ENCODE data around the gene WNT7A.

WNT7A gene

GRCh38 chr3:13825821-13826220, 54.0 kb downstream of the WNT7A start:
- no peak for DNase-seq

DNA sequence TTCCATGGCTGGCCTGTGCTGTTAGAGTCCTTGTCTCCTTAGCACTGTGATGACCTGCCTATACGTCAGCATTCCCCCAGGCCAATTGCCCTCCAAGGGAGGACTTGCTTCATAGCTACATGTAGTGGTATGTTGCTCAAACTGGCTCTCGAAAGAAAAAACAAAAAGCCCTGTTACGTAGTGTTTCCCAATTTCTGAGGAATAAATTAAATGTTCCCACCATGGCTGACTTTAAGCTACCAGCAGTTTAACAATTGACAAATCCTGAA, 54.6 kb downstream of the WNT7A start:
- DNase-seq = no peak

DNA sequence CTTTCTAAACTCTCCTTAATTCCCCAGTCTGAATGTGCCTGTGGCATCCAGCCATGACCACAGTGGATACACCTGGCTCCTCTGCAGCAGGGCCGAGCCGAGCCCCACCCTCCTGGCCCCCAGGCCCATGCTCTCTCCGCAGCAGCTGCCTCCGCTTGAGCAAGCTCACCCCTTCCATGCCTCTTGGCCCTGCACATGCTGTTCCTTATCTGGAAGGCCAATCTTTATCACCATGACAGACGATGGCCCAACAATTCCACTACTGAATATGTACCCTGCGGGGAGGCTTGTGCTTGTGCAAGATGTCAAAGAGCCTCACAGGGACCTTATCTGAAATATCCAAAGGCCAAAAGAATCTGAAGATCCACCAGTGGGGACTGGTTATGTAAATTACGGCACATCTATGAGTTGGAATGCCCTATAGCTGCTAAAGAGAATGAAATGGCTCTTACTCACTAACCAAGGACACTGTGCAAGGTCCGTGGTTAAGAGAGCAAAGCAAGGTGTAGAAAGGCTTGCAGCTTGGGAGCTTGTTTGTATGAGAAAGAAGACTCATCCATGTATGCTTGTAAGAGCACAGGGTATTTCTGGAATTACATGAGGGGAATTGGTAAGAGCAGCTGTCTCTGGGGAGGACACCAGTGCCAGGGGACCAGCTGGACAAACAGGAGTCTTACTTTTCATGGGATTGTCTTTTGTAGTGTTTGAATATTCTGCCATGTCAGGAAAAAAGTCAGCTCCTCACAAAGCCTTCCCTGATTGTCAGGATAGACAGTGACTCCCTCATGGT, 55.2 kb downstream of the WNT7A start:
- no peak for DNase-seq

DNA sequence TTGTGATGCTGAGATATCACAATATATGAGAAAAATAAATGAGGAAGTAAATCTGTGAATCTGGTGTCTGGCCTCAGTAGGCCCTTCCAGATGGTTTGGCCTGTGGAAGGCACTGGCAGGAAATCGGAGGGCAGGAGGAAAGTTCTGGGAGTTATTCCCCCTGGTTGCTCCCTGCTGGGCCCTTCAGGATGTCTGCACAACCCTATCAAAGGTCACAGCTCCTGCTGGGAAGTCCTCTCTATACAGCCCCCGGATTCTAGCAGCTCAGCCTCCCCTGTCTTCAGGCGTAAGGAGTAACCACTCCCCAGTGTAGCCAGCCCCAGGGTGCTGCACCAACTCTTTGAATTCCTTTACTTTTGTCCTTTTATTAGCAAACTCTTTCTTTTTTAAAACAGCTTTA, 56.2 kb downstream of the WNT7A start:
- no peak for DNase-seq

GRCh38 chr3:13822871-13823585, 56.8 kb downstream of the WNT7A start:
- DNase-seq = no peak

DNA sequence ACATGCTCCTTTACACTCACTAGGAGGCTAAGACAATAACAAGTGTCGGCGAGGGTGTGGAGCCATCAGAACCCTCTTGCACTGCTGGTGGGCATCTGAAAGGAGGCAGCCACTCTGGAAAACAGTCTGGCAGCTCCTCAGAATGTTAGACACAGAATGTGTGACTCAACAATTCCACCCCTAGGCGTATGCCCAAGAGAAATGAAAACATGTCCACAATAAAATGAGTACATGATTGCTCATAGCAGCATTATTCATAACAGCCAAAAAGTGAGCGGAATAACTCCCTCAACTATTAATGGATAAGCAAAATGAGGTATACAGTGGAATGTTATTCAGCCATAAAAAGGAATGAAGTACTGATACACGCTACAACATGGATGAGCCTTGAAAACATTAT, 57.8 kb downstream of the WNT7A start:
- no peak for DNase-seq

DNA sequence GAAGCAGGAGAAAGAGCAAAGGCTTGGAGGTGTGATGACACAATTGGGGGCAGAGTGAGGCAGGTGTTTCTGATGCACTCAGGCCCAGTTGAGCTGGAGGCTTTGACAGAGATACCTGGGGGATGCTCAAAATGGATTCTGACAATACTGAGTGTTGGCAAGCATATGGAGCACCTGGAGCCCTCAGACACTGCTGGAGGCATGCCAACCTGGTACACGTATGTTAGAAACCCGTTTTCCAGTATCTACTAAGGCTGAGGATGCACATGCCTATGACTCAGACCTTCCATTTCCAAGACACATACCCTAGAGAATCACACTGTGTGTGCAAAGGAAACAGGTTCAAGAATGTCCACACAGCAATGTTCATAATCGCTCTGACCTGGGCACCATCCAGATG, 58.7 kb downstream of the WNT7A start:
- DNase-seq = no peak

DNA sequence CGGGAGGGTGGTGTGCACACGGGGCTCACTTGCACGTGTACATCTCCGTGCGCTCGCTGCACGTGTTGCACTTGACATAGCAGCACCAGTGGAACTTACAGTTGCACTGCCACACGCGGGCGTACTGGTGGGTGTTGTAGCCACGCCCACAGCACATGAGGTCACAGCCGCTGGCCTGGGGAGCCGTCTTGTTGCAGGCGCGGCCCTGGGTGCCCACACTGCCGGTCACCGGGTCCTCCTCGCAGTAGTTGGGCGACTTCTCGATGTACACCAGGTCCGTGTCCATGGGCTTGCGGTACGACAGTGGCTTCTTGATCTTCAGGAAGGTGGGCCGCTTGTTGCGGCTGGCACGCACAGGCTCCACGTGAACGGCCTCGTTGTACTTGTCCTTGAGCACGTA, 61.0 kb downstream of the WNT7A start:
- DNase-seq = no peak

GRCh38 chr3:13815088-13815683, 64.7 kb downstream of the WNT7A start:
- no peak for DNase-seq

DNA sequence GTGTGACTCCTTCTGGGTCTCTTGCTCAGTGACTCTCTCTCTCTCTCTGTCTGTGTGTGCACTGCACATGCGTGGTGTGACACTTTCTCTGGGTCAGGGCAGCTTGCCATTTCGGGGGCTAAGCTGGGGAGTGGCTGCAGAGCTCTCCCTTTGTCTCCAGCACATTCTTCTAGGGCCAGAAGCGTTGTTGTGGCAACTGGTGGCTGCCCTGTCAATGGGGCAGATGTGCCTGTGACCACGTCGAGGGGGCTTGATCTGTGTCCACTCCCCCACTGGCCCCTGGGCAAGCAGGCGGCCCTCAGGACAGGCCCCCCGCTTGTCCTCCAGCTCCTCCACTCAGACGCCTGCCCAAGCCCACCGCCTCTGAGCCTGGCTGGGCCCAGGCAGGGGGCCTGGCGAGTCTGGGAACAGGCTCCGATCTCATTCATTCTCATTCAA, 67.8 kb downstream of the WNT7A start:
- DNase-seq = no peak

DNA sequence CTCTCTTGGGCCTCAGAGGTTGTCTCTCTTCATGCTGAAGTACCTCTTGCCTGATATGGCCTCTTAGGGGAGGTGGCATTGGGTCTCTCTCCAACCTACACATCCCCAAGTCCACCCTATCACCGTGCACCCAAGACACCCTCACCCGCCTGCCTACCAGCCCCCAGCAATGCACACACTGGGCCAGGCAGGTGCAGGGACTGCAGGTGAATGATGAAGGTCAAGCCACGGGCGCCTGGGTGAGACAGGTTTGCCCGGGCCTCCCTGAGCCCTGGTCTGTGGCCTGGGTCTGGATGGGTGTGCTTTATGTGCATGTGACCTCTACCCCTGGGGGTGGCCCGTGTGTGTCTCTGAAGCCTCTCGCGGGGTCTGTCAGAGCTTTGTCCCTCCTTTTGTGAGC, 68.3 kb downstream of the WNT7A start:
- no peak for DNase-seq

GRCh38 chr3:13808550-13808949, 71.3 kb downstream of the WNT7A start:
- DNase-seq = no peak

GRCh38 chr3:13801361-13802204, 78.3 kb downstream of the WNT7A start:
- DNase-seq = no peak

GRCh38 chr3:13800064-13800463, 79.8 kb downstream of the WNT7A start:
- DNase-seq = no peak

- DNase-seq = no peak
Measured at GRCh38 chr3:13798401-13798800, 81.5 kb downstream of the WNT7A start.

DNA sequence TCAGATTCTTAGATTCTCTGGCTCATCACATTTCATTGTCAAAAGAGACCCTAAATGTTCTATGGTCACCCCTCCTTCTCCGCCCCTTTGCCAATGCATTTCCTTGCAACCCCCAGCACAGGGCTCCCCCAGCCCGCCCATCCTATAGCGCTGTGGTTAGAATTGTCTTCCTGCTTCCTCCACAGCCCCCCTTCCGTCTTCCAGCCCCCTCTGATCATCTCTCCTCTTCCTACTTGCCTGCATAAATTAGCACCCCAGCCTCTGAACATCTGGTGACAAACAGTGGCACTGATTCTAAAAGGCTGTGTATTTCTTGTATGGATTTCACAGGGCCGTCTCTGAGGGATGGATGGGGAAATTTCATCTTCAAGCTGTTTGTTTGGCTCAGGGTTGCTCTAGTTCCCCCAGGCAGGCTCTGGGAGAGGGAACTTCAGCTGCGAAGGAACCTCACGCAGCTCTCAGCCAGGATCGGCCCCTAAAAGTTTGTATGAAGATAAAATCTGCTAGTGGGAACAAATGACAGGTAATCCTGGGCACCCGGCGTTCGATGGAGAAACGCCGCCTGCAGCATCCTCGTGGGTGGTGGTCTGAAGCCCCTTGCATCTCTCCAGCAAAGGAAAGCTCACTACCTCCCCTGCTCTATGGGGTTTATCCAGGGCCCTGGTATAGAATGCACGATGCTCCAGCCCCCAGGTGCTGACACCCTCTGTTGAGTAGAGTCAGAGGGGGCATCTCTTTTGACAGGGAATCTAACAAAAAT, 83.0 kb downstream of the WNT7A start:
- DNase-seq = no peak

DNA sequence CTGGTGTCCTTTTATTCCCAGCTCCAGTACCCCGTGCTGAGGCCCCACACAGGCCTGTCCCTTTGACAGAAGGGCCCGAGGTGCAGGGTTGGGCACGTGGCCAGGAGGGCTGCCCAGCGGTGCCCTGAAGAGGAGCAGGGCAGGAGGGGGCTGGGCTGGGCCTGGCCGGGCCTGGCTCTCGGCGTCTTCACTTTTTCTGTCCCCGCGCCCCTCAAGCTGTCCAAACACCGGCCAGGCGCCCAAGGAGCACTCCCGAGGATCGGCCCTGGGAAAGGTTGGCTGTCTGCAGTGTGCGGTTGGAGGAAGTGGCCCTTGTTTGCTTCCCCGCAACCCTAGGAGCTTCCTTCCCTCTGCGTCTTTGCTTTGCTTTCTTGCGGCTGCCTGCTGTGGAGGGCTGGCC, 84.1 kb downstream of the WNT7A start:
- DNase-seq = no peak

GRCh38 chr3:13794322-13794721, 85.5 kb downstream of the WNT7A start:
- no peak for DNase-seq

DNA sequence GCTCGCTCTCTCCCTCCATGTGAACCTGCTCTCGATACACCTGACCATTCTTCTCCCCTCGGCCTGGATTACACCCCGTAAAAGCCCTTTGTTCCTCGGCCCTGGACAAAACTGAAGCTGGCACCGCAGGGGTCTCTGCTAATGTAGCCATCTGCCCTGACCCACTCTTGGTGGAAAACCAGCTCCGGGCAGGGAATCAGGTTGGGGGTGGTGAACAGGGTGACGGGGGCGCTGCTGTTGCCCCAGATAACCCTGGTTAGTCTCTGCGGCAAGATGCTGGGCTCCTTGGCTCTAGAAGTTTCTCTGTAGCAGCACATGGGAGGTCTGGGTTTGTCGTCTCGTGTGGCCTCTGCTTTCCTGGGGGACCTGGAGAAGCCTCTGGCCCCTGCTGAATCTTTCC, 86.4 kb downstream of the WNT7A start:
- no peak for DNase-seq

GRCh38 chr3:13792512-13793371, 87.1 kb downstream of the WNT7A start:
- DNase-seq = no peak

- DNase-seq = no peak
Measured at GRCh38 chr3:13792051-13792490, 87.8 kb downstream of the WNT7A start.
